ENCODE data around the gene ATP8B1.

DNA sequence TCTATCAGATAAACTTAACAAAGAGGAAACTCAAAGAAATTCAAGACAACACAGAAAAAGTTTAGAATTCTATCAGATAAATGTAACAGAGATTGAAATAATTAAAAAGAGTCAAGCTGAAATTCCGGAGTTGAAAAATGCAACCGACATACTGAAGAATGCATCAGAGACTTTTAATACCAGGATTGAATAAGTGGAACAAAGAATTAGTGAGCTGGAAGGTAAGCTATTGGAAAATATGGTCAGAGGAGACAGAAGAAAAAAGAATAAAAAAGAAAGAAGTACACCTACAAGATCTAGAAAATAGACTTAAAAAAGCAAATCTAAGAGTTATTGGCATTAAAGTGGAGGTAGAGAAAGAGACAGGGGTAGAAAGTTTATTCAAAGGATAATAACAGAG lies 88.0 kb downstream of the ATP8B1 start:
- TF ChIP-seq RNF2 (IDR thresholded peaks at IDR 0.05; ENCODE audit: borderline replicate concordance, low read depth, low read length, missing control alignments, poor library complexity, severe bottlenecking) (no peak), SP1 (IDR thresholded peaks at IDR 0.05; ENCODE audit: low read depth, low read length) (no peak), ZNF274 (IDR thresholded peaks at IDR 0.05; ENCODE audit: borderline replicate concordance, extremely low read depth, low read length) (no peak), EZH2 (IDR thresholded peaks at IDR 0.05; ENCODE audit: low read depth, low read length, severe bottlenecking) (no peak), KDM4A (IDR thresholded peaks at IDR 0.05; ENCODE audit: low read depth, low read length, severe bottlenecking) (no peak), JUND (IDR thresholded peaks at IDR 0.05; ENCODE audit: low read length) (no peak)

Measured in H1 (cell line).